HG03571 (cell line): Measurements from ENCODE around the gene SLC22A4.

Source experiments
- ATAC-seq: cut with Tn5 transposase; IDR thresholded peaks from one replicate; pipeline ENCODE4 v1.9.1; 2021; ENCODE audit not compliant: unreplicated experiment

The SLC22A4 gene

DNA sequence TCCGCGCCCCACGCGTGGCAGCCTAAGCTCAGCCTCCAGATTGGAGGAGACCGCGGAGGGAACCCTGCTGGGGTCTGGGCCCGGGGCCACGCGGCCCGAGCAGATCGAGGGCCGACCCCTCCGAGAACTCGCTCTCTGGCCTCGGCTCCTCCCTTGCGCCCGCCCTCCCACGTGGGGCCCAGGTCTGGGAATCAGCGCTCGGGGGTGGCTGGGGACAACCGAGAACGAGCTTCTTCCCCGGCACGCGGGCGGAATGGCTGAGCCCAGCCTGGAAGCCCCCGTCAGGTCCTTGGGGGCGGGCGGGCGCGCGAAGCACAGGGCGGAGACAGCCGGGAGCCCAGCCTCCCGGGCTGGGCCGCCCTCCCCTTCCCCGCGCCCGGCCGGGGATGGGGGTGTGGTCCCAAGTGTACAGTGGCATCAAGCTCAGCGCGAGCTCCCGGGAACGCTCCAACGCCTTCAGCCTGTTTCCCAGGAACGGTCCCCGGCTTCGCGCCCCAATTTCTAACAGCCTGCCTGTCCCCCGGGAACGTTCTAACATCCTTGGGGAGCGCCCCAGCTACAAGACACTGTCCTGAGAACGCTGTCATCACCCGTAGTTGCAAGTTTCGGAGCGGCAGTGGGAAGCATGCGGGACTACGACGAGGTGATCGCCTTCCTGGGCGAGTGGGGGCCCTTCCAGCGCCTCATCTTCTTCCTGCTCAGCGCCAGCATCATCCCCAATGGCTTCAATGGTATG lies at the start of gene SLC22A4:
Gene SLC22A4, plus strand, starts transcription at position 403 of the 736 bp plus-strand sequence. Its CDS starts 223 bp downstream, at position 626.
- ATAC-seq, result peak; percentile 63

DNA sequence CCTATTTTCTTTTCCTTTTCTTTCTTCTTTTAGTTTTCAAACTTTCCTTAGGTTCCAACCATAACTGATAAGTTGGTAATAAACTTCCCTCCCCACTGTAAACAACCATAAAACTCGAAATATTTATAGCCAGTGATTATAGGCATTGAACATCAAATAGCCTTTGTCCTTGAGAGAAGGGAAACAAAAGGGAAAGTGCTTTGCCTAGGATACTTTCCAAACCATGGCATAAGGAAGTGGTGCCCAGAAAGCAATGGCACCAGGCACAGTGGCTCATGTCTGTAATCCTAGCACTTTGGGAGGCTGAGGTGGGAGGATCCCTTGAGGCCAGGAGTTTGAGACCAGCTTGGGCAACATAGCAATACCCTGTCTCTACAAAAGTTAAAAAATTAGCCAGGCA lies 48.6 kb upstream of the SLC22A4 start:
- ATAC-seq, result no peak

DNA sequence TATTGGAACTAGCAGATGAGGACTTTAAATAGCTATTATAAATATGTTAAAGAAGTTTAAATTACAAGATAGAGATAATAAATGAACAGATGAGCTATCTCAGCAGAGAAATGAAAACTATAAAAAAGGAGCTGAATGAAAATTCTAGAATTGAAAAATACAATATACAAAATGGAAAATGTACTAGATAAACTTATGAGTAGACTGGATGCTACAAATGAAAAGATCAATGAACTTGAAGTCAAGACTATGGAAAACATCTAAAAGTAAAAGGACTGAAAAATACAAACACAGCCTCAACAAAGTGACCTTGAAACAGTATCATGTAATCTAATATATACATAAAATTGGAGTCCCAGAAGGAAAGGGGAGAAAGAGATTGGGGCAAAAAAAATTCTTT lies 47.4 kb upstream of the SLC22A4 start:
- no peak for ATAC-seq

- ATAC-seq, result no peak
Observed at GRCh38 chr5:132250547-132250946, 43.6 kb upstream of the SLC22A4 start.

- ATAC-seq, result no peak
Observed at GRCh38 chr5:132251220-132251725, 42.9 kb upstream of the SLC22A4 start.

GRCh38 chr5:132253008-132253441 lies 41.2 kb upstream of the SLC22A4 start:
- no peak for ATAC-seq

DNA sequence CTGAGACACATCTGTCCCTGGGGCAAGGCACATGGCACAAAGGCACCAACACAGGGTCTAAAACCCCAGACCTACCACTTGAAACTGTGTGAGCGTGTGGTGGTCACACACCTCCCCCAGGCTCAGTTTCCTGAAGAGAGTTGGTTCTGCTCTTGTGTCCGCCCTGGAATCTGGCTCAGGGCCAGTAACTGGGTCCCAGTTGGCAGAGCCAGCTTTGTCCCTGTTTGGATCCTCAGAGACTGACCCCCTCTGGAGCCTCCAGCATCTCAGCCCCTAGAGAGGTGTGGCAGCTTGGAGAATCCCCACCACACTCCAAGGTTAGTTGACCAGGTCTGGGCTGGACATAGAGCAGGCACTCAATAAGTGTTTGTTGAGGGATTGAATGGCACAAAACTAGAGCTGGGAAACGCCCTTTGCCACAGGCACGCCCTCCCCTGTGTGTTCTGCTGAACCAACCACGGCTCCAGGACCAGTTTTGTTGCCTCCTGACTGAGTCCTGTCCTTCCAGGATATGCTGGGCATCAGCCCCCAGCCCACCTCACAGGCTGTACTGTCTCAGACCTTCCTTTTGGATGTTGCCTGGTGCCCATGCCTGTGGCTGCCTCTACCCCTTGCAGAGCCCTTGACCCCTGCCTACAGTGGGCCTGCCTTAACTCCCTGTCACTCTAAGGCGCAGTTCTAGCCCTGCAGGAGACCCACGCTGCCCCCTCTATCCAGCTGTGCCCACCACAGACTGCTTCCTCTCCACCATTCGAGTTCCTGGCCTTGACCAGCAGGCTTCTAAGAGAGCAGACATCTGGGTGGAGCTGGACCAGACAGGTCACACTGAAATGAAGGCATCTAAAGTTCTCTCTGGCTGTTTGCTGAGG lies 40.5 kb upstream of the SLC22A4 start:
- no peak for ATAC-seq

DNA sequence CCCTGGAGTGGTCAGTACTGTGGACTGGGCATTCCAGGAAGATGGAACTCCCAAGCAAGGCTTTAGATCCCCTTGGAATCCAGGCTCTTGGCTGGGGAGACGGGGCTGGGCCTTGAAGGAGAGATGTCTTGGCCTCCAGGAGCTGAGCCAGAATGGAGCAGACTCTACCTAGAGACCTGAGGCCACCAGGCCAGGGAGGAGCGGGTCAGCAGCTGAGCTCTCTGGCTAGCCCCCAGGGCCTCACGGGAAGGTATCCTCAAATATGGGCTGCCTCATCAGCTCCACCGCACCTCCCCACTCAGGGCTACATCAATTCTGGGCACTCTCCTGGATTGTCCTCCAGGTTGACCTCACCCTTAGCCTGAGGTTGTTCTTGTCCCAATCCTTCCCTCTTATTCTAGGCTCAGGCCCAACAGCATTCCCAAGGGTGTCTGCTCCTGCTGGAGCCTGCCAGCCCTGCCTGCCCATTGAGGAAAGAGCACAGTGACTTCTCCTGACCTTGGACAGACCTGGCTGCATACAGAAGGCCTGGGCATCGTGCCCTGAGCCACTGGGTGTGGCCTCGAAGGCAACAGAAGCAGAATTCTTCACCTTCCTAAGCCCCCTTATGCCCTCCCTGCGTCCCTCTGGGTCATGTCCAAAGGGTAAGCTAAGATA lies 39.7 kb upstream of the SLC22A4 start:
- ATAC-seq, result no peak

GRCh38 chr5:132256086-132256782 lies 38.0 kb upstream of the SLC22A4 start:
- no peak for ATAC-seq

DNA sequence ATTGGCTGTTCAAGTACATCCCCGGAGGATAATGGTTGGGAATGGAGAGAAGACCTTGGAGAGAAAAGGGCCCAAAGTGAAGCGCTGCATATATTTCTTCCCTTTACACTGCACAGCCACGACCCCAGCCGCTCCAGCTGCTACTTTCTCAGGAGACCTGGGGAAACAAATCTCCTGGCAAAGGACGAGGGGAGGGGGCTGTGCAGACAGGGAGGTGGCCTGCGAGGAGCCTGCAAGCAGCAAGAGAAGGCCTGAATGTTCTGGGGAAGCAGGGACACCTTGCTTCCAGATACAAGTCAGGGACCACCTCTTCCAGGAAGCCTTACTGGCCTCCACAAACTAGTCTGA lies 37.4 kb upstream of the SLC22A4 start:
- ATAC-seq, result no peak

GRCh38 chr5:132257131-132258101 lies 36.8 kb upstream of the SLC22A4 start, which contains the start of gene PDLIM4:
Gene PDLIM4 (plus strand): TSS chr5:132257696. CDS start chr5:132257735, 39 bp downstream.
- ATAC-seq, result no peak

- no peak for ATAC-seq
Observed at GRCh38 chr5:132258102-132259068, 35.8 kb upstream of the SLC22A4 start.

DNA sequence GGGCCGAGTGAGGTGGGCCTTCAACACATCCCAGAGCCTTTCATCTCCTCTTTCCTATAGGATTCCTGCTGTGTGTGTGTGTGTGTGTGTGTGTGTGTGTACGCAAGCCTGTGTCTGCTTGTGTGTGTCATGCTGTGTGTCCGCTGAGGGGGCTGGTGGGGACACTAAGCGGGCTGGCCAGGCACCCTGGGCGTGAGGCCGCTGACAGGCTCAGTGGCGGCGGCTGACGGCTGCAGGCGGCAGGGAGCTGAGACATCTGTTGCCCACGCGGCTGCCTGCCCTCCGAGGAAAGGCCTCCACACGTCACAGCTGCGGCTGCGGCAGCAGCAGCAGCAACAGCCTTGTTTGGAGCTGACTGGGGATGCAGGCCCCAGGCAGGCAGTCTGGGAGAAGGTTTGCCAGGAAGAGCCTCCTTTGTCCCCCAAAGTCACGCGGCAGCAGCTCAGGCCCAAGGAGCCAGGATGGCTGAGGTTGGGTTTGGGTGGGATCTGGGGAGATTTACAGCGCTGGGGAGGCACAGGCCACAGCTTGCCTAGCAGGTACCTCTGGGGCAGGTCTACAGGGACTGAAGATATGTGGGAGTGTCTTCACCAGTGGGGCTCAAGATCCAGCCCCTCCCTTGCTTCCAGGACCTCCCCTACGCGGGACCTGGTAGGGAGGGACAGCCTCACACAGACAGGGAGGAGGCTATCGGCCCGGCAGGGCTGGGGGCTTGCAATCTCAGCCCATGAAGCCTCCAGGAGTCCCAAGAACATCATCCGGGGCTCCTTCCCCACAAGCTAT lies 34.9 kb upstream of the SLC22A4 start:
- ATAC-seq, result no peak

- ATAC-seq, result no peak
Observed at GRCh38 chr5:132260051-132260450, 34.1 kb upstream of the SLC22A4 start.

DNA sequence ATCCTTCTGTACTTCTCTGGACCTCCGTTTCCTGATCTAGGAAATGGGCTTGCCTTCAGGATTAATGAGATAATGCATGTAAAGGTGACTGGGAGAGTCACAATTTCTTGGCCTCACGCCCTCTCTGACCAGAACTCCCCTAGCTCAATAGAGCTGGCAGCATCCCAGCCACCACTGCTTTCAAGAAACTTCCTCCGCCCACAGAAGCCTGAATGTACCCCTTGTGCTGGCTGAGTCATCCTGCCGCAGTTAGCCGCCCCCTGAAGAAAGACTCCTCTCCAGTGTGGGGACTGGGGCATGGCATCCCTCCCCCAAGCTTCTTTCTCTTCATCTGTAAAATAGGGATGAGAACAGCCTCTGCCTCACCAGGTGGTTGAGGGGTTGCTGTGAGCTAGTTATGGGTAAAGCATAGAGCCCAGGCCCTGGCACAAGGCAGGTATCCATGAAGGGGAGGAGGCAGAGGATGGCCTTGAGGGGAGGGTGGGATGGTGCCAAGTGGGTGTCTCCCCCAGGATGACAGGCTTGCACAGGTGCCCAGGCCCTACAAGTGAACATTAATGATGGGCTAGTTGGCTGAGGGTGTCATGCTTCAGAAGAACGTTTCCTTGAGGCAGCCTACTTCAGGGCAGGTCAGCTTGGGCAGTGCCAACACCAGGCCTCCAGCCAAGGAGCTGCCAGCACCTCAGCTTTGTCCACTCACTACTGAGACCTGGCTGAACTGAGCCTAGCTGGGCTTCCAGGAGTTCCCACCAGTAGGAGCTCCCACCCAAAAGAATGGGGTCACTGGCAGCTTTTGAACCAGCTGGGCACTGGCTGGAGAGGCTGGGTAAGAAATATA lies 33.3 kb upstream of the SLC22A4 start:
- ATAC-seq, result peak; percentile 47

GRCh38 chr5:132261881-132262845 lies 32.0 kb upstream of the SLC22A4 start:
- ATAC-seq, result no peak
